AG09319 (cell line): ENCODE measurements around the gene CASKIN2.

ENCODE experiments used
- DNase-seq: peaks from one replicate; pipeline ENCODE4 v3.0.0-alpha.2; 2010; ENCODE audit warnings: low read depth; ENCODE audit errors: extremely low read depth
- TF ChIP-seq, protein P1 (sequence below): IDR thresholded peaks from 2 replicates; pipeline ENCODE4 v1.5.1; 2011; ENCODE audit warnings: low read depth, mild to moderate bottlenecking, inconsistent platforms, low read length, moderate library complexity

CASKIN2 gene

DNA sequence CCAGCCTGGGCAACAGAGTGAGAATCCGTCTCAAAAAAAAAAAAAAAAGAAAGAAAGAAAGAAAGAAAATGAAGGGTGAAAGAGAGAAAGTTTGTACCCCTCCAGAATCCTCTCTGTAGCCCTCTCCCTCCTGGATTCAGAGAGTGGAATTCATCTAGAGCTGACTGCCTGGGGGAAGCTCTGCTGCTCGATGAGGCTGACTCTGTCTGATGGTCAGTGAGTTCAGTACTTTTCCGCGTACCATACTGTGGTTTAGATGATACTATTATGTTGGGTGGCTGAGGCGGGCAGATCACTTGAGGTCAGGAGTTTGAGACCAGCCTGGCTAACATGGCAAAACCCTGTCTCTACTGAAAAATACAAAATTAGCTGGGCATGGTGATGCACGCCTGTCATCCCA is 44.1 kb downstream of the CASKIN2 start:
- TF ChIP-seq, protein P1, sequence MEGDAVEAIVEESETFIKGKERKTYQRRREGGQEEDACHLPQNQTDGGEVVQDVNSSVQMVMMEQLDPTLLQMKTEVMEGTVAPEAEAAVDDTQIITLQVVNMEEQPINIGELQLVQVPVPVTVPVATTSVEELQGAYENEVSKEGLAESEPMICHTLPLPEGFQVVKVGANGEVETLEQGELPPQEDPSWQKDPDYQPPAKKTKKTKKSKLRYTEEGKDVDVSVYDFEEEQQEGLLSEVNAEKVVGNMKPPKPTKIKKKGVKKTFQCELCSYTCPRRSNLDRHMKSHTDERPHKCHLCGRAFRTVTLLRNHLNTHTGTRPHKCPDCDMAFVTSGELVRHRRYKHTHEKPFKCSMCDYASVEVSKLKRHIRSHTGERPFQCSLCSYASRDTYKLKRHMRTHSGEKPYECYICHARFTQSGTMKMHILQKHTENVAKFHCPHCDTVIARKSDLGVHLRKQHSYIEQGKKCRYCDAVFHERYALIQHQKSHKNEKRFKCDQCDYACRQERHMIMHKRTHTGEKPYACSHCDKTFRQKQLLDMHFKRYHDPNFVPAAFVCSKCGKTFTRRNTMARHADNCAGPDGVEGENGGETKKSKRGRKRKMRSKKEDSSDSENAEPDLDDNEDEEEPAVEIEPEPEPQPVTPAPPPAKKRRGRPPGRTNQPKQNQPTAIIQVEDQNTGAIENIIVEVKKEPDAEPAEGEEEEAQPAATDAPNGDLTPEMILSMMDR = no peak
- DNase-seq = no peak

DNA sequence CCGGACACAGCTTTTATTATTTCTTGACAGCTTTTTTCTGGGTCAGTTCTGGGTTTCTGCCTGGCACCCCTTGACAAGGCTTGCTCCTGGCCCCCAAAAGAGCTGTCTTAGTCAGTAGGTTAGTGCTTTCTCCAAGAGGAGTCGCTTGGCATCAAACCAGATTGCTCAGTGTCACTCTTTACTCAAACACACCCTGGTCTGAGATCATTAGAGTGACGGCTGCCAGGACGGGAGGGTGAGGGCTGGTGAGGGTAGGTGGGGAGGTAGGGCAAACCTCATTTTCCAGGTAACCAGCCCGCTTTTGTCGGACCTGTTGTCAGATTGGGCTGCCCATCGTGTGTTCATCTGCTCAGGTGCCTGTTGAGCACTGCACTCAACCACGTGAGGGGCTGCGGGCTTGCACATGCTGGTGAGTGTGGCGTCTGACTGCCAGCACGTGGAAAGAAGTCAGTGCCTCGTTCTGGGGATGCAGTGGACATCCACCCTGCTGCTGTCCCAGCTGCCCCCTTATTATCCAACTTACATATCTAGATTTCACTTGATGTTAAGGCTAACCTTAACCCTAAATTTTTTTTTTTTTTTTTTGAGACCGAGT is 46.5 kb downstream of the CASKIN2 start:
- TF ChIP-seq, protein P1 = no peak
- DNase-seq = no peak

DNA sequence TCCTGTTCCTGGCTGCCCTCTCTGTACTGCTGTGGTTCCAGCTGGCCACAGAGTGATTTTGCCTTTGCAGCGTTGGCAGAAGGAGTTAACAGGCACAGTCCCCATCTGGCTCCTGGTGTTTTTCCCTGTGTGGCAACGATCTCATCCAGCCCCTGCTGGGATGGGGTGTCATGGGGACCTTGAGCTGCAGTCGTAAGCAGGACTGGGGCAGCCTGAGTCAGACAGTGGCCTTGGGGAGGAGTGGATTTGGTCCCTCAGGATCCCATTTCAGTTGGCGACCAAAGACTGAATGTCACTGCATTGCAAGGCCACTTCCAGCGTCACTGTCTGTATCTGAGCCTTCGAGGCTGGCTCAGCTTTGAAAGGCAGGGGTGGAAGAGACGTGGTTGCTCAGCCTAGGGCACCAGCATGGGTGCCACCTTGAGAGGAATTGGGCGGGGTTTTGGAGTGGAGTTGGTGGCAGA is 47.0 kb downstream of the CASKIN2 start:
- TF ChIP-seq, protein P1 = no peak
- no peak for DNase-seq

DNA sequence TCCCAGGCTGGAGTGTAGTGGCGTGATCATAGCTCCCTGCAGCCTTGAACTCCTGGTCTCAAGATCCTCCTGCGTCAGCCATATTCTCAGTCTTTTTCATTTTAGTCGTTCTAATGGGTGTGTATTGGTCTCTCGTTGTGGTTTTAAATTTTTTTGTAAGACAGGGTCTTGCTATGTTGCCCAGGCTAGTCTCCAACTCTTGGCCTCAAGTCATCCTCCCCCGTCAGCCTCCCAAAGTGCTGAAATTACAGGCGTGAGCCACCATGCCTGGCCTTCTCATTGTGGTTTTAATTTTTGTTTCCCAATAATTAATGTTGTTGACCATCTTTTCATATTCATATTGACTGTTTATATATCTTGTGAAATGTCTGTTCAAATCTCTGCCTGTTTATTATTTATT is 50.3 kb downstream of the CASKIN2 start:
- no peak for DNase-seq
- TF ChIP-seq, protein P1 = no peak

DNA sequence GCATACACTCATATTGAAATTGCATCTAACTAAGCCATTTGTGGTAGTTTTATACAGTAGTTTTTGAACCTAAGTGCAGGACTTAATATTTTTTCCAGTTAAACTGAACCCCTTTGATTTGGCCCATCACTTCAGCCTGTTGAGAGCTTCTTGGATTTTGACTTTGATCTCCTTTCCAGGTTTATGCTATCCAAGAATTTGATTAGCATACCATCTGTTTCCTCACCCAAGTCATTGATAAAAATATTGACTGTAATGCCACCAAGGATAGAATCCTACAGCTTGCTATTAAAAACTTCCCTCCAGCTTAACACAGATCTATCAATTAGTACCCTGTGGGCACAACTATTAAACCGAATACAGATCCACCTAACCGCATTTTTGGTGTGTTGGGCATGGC is 51.7 kb downstream of the CASKIN2 start:
- no peak for DNase-seq
- TF ChIP-seq, protein P1 = no peak

DNA sequence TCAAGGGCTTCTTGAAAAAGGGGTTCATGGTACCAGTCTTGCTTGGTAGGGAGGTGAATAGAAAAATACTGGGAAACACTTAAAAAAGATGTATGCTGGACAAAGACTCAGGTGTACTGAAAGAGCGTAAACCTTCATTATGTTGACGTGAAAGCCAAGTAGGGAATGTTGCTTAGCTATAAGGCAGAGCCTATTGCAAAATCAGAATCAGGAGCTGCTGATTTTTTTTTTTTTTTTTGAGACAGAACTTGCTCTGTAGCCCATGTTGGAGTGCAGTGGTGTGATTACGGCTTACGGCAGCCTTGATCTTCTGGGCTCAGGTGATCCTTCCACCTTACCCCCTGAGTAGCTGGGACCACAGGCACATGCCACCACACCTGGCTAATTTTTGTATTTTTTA is 55.0 kb downstream of the CASKIN2 start:
- no peak for DNase-seq
- TF ChIP-seq, protein P1 = no peak

DNA sequence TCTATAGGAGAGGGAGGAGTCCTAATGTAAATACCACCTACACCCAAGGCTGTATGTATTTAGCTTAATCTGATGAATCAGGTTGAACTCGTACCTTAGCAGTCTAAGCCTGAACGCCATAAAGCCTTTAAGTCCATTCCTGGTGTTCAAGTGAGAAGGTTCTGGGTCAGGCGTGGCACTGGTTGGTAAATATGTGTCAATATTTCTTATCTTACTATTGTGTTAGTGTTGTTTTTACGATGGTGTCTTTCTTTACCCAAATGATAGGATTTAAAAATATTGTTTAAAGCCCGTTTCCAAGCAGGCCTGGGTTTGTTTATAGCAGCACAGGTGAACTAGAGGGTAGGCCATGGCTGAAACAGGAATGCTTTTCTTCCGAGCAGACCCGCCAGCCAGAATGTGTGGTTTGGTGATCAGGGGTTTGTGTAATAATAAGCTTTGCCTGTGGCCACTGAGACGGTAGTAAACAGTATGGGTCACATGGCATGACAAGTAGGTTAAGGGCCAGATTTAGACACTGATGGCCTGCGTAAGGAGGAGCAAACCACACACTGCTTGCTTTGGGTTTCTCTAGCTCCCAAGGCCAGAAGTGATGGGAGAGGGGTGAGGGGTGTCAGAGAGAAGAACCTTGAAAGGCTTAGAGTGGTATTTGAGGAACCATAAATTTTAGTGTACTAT is 55.6 kb downstream of the CASKIN2 start:
- TF ChIP-seq, protein P1 = no peak
- DNase-seq = no peak
